ENCODE results near the gene PRAF2.
A peak's percentile ranks its signal among the peaks of the same experiment; 100 is the strongest.

Gene PRAF2

DNA sequence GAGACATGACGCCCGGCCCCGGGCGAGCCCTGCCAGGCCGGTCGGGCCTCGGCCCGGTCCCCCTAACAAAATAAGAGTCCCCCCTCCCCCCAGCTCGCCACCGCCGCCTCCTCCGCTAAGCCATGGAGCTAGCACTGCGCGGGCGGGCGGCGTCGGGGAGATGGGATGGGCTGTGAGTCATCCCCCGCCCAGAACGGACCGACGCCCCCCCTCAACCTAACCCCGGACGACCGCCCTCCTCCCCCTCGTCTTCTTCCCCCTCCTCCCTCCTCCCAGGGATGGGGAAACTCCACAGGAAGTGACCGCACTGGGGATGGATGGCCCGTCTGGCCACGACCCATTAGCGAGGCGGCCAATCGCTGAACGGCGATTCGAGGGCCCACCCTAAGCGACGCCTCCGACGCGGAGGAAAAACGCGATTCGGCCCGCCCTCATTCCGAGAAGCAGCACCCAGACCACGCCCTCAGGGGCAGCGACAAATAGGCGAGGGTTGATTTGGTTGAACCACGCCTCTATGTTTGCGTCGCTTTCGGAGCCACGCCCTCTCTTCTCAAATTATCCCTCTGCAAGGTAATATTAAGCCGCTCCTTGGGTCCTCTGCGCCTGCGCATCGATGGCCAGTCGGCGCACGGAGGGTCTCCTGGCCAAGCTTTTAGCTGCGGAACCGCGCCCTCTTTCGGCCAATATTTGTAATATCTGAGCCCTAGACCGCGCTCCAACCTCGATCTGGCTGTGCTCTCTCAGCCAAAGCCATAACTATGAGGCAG lies 30.4 kb downstream of the PRAF2 start, which contains the start of gene TFE3:
Gene TFE3, minus strand, starts transcription at position 138 of the 767 bp plus-strand sequence. Its CDS starts 131 bp downstream, at position 7.
- FAIRE-seq (peak; percentile 82), DNase-seq (ENCODE audit: insufficient read length, low spot score) (peak; percentile 81)

DNA sequence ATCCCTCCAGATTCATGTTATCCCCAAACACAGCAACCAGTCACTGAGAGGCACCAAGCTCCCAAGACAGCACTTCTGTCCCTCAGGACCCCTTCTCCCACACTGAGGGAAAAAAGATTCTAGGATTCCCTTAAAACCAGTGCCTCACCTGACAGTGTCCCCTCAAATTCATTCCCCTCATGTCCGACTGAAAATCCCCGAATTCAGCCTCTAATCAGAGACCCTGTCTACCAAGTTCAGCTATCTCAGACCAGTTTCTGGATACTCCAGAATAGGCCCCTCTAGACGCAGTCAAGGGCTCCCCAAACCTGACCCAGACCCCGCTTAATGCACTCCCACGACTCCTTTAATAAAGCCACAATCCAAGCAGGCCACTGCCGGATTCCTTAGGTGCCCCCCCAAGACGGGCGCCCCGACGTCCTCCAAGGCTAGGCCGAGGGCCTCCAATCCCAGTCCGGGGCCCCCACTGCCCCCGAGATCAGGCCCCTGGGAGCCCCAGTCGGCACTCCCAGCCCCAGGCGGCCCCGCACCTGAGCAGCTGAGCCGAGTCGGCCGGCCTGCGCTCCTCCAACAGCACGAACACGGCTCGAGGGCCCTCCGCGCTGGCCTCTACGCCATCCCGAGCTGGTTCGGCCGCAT lies 31.1 kb downstream of the PRAF2 start:
- FAIRE-seq: no peak

DNA sequence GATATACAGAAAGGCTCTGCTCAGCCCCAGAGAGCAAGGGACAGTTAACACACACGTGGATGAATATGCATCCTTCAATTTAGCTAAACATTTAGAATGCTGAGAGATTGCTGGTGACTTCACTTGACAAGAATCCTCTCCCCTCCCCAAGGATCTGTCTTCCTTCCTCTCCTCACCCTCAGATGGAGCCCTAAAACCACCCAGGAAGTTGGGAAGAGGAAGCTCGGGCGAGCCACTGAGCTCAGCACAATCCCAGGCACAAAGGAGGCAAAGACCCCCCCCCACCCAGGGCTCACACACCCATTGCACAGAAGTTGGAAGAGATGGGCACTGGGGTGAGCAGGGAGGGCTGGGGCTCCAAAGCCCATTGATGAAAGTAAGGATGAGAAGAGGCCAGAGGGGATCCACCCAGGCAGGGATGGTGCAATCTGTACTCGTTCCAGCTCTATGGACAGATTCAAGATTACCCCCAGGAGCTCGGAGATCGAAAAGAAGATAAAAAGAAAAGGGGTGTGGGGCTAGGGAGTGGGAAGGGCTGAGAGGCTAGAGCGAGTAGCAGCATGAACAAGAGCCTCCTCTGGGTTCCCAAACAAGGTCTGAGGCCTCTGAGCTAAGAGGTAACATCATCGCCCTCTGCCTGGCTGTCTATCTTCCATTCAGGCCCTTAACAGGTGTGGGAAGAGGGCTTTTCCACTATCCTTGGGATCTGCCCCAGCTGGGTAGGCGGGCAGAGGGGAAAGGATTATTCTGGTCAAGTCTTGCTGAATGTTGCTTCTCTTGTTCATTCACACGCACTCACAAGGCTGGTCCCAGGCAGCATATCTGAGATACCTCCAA lies 31.8 kb downstream of the PRAF2 start:
- FAIRE-seq (no peak), DNase-seq (ENCODE audit: insufficient read length, low spot score) (no peak)

More for the DNA sequence above, 31.1 kb downstream of the PRAF2 start:
- no peak for DNase-seq (ENCODE audit: insufficient read length, low spot score)

DNA sequence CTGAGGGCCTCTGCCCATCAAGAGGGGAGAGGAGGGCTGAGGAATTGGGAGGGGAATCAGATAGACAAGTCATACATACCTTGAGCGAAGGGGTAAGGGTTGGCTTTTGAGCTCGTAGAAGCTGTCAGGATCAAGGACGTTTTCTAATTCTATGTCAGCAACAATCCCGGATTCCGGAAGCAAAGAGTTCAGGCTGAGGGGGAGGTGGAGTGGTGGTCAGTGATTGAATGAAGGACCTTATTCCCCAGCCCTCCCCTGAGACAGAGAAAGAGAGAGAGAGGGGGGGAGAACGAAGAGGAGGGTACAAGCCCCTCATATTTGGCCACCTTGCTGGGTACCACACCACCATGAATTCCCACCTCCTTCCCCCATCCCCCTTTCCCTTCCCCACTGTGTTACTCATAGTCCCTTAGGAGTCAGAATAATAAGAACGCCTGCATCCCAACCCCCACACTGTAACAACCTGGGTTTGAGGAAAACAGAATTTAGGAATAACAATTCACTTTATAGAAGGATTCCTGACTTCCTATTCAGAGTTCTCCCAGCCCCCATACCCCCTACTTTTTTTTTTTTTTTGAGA lies 33.3 kb downstream of the PRAF2 start:
- no peak for DNase-seq (ENCODE audit: insufficient read length, low spot score)
- FAIRE-seq: no peak

DNA sequence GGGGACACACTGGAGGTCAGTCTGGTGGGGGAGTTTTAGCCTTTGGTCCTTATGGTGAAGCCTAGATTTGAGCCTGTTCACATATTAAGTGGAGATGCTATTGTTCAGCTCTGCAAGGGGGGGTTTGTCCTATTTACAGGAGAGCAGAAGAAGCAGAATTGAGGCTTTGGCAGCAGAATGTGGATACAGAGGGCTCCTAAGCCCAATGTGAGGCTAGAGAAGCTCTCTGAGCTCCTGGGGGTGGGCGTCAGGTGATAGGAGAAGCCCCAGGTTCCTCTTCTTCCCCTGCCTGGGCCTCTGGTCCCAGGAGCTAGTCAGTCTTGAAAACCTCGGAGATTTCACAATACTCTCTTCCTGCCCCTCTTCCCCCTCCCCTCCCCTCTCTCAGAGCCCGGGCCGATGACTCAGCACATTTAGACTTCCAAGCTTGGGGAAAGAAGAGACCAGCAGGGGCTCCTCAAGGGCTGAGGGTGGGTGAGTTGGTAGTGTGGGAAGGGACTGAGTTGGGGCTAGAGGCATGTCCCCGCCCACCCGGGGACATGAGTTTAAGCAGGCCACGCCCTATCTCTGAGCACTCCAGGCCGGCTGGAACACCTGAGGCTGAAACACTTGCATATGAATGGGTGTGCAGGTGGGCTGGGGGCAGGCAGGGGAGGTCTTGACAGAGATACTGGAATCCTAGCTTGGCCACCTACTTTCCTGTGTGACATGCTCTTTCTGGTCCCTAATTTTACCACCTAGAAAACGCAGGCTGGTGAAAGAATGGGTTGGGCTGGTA lies 34.0 kb downstream of the PRAF2 start:
- peak; percentile 71 for DNase-seq (ENCODE audit: insufficient read length, low spot score)
- no peak for FAIRE-seq

DNA sequence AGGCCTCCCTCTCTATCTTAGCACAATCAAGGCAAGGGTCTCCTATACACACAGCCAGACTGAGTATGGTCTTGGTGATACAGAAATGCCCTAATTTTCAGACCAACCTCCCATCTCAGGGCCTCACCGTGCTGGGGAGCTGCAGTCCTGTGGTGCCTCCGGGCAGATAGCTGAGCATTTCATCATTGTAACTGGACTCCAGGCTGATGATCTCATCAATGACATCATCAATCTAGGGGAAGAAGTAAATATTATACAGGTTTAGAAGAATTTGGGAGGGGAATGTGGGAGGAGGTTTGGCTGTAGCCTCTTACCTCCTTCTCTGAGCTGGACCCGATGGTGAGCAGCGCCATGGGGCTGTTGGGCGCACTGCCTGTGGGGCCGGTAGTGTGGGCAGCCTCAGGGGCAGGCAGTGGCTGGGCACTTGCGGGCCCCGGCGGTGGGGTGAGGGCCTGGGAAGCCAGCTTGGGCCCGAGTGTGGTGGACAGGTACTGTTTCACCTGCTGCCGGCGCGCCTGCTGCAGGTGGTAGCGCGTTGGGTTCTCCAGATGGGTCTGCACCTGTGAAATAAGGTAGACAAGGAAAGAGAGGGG lies 35.8 kb downstream of the PRAF2 start:
- DNase-seq (ENCODE audit: insufficient read length, low spot score) (no peak), FAIRE-seq (no peak)

DNA sequence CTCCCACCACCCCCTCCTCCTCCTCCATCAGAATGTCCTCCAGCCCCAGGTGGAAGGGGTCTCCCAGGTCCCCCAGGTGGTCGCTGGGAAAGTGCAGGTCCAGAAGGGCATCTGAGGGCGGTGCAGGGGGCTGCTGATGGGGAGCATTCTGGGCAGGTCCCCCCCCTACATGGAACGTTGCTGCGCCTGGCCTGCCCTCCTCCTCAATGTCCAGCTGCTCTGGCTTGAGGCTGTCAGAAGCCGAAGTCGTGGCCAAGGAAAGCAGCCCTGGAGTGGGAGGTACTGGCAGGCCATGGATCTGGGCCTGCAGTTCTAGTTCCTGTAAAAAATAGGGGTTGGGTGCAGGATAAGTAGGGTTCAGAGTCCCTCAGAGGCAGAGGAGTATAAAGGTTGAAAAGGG lies 43.5 kb downstream of the PRAF2 start:
- DNase-seq (ENCODE audit: insufficient read length, low spot score): no peak
- no peak for FAIRE-seq

DNA sequence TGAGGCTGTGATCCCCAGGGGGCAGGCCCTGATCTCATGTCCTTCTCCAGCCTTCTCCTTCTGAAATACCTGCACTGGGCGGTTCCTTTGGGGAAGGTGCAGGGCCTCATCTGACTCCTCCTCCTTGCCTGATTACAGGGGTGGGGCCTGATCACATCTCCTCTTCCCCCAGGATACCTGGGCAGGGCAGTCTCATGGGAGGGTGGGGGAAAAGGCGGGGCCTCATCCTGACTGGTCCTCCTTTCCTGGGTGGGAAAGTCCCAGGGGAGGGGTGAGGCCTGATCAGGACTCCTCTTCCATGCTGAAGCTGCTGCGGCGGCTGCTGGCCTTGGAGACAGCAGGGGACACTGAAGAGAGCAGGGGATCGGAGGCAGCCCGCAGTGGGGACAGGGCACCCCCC lies 43.9 kb downstream of the PRAF2 start:
- DNase-seq (ENCODE audit: insufficient read length, low spot score) (no peak), FAIRE-seq (no peak)
